Natural killer cell treated with Interleukin-12 subunit alpha and Interleukin-12 subunit beta and Interleukin-15 and Interleukin-18, amount 100 ng/mL, for 72 hours (primary cell): ENCODE measurements around the gene ZNF500. TPM values are rescaled to one million over a fixed set of nuclear protein-coding genes. Genes with fewer than 3 reads are reported as not detected.

ENCODE experiments used
- ATAC-seq, 2 donors: fragments of 150-1000 bp; cut with Tn5 transposase in 1 of 2; sonication (Bioruptor Pico), chemical (Tn5 transposase) in 1 of 2; 2 replicates each; pipeline ENCODE4 v1.10.0; 2021
- DNase-seq: peaks from one replicate; pipeline ENCODE4 v3.0.0; 2022; ENCODE audit warnings: low spot score
- H3K27ac Mint-ChIP-seq, 2 donors: 1 replicate in 1 of 2; 2 replicates in 1 of 2; pipeline ENCODE4 v1.8.0; 2022; ENCODE audit warnings: mixed read lengths in 2 of 2, mild to moderate bottlenecking in 1 of 2, moderate library complexity in 1 of 2
- H3K27me3 Mint-ChIP-seq, 2 donors: 1 replicate in 1 of 2; 2 replicates in 1 of 2; pipeline ENCODE4 v1.8.0; 2022; ENCODE audit warnings: mixed read lengths in 2 of 2
- H3K36me3 Mint-ChIP-seq: one replicate; pipeline ENCODE4 v1.8.0; 2022; ENCODE audit warnings: mixed read lengths
- H3K4me1 Mint-ChIP-seq, 2 donors: 1 replicate in 1 of 2; 2 replicates in 1 of 2; pipeline ENCODE4 v1.8.0; 2022; ENCODE audit warnings: low read depth in 2 of 2, mixed read lengths in 2 of 2, mild to moderate bottlenecking in 1 of 2
- H3K4me3 Mint-ChIP-seq: one replicate; pipeline ENCODE4 v1.8.0; 2022; ENCODE audit warnings: mixed read lengths
- H3K9me3 Mint-ChIP-seq: 2 replicates; pipeline ENCODE4 v1.8.0; 2022; ENCODE audit warnings: mixed read lengths
- total RNA-seq, 2 donors: library from RNA; stranded (reverse); gene quantifications; one replicate each; pipeline ENCODE4 v1.2.3, GENCODE V29; 2022

Gene ZNF500
- total RNA-seq, 2 donors from 2014 or later = 12.2 to 20.9 TPM

DNA sequence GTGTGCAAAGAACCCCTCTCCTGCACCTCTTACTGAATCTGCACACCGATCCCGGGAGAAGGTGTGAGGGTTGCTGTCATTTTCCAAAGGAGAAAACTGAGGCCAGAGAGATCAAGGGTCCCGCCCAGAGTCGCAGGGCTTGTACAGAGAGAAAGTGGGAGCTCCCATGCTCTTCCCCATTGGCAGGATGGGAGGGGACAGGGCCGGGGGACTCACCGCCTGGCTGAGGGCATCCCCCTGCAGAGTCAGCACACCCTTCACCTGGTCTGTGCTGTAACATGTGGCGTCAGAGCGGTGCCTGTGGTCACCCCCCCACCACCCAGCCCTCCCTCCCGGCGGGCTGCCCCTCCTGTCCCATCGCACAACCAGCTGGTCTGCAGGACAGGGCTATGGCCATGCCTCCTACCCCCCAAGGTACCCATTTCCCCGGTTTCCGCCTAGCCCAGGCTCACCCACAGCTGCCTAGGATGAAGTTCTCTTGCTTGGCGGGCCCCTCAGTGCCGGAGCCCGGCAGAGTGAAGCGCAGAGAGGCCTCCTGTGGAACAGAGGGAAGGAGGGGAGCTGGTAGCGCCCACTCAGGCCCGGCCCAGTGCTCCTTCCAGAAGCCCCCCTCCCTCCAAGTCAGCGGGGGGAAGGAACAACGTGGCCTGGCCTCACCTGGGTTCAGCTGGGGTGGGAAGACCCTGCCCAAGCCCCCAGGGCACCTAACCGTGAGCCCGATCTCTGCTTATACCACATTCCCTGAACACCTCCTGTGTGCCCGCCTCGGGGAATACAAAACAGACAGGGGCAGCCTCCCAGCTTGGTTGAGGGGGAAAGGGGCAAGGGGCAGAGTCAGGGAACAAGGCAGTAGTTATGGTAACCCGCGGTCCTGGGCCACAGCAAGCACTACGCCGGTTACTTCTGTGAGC, 34.3 kb upstream of the ZNF500 start:
- Mint-ChIP-seq H3K9me3 (no peaks in the 10 kb centered on the region), H3K4me3 (peak overlapping the region; percentile 79), H3K27ac (peak overlapping the region in 1 of 2 donors; percentile 58), H3K27me3 (no peaks in the 10 kb centered on the region), H3K36me3 (no peaks in the 10 kb centered on the region), H3K4me1 (peaks cover 0 to 8% of the 10 kb centered on the region in 2 donors)
- DNase-seq = peak; percentile 50
- ATAC-seq = no peak

DNA sequence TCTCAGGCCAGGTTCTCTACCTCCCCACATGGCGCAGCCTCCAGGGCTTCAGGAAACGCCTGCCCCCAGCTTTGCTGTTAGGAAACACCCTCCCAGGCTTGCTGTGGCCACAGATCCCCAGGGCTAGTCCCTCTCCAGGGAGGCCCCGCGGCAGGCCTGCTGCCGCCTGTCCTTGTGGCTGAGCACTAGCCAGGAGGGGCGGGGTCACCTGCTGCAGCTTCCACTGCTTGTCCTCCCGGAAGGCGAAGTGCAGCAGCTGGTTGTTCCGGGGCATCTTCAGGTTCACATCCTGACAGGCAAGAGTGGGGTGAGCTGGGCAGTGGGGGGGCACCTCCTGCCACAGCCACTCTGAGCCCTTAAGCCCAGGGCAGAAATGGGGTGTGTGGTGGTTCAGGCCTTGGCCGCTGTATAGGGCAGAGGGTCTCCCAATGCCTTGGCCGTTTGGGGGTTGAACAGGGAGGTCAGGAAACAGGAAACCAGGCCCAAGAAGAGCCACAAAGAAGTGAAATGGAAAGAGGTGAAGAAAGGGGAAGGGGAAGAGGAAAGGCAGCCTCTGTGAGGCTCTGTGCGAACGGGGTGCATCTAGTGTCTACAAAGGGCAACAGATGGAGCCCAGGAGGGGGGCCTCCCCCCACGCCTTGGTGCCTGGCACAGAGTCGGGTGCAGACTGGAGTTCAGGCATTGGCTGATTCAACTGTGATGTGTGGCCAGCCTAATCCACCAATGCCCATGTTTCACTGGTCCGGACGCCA, 33.5 kb upstream of the ZNF500 start:
- ATAC-seq = no peak
- Mint-ChIP-seq H3K4me3 (peak overlapping the region; percentile 73), H3K36me3 (no peaks in the 10 kb centered on the region), H3K27ac (peak overlapping the region in 1 of 2 donors; percentile 58), H3K9me3 (no peaks in the 10 kb centered on the region), H3K27me3 (no peaks in the 10 kb centered on the region), H3K4me1 (peaks cover 0 to 8% of the 10 kb centered on the region in 2 donors)
- peak; percentile 60 for DNase-seq

DNA sequence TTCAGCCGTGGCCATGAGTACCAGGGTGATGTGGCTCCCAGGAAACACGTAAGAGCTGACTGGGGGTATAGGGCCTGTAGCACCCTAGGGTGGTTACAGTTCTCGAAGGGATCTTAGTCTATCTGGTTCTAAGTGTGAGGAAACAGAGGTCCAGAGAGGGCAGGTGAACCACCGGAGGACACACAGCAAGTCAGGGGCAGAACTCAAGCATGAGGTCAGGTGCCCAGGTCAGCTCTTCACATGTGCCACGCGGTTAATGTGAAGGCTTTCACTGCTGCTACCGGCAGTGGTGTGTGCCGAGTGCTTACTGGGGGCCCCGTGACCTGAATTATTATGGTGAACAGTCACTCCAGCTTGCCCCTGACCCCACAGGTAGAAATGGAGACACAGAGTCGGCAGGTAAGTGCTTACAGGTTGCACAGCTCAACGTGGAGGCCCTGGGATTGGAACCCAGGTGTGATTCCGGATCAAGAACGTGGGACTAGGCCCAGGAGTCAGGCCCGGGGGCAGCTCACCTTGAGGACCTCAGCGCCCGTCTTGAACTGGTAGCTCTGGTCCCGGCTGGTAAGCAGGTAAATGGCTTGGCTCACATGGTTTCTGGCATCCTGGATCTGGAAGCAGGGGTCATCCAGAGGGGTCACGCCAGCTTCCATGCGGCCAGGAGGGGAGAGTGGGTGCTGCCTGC, 32.4 kb upstream of the ZNF500 start:
- ATAC-seq (no peak), DNase-seq (peak; percentile 41)
- H3K4me1 Mint-ChIP-seq = peaks cover 0 to 8% of the 10 kb centered on the region in 2 donors
- no peak overlapping the region for H3K4me3 Mint-ChIP-seq
- no peaks in the 10 kb centered on the region for H3K9me3 Mint-ChIP-seq
- no peaks in the 10 kb centered on the region for H3K36me3 Mint-ChIP-seq
- H3K27me3 Mint-ChIP-seq = no peaks in the 10 kb centered on the region
- H3K27ac Mint-ChIP-seq = no peak overlapping the region

DNA sequence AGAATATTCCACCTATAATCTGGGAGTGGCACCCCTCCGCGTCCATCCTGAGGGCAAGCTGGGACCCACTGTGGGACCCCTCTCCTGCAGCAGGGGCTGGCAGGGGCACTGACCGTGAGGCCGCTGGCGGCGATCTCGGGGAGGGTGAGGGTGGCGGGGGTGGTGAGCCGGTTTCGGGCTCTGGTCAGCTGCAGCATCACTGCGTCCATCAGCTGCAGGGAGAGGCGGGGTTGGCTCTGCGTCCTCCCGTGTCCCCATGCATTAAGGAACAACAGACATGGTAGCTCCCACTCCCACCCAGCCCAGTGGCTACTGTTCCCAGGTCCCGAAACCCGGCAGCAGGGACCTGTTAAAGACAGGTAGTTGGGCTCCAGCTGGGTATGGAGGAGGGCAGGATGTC, 31.5 kb upstream of the ZNF500 start:
- Mint-ChIP-seq H3K27me3 (no peaks in the 10 kb centered on the region), H3K9me3 (no peaks in the 10 kb centered on the region), H3K4me1 (peaks cover 0 to 3% of the 10 kb centered on the region in 2 donors), H3K4me3 (no peak overlapping the region), H3K27ac (no peak overlapping the region), H3K36me3 (no peaks in the 10 kb centered on the region)
- ATAC-seq (no peak), DNase-seq (peak; percentile 32)

DNA sequence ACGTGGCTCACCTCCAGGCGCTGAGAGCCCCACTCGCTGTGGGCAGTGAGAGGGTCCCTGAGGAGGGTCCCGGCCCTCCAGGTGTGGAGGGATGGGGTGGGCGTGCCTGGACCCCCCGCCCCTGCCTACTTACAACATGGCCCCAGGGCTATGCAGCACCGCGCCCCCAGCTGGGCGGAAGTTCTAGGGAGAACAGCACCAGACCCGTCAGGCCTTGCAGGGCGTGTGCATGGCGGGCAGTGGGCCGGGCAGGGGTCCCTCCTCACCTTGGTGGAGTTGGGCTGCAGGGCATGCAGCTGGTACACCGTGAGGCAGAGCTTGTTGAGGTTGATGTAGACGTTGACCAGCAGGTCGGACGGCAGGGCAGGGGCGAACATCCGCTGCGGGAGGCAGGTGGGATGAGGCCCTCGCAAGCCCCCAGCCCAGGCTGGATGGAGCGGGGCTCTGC, 30.9 kb upstream of the ZNF500 start:
- H3K36me3 Mint-ChIP-seq = no peaks in the 10 kb centered on the region
- H3K4me3 Mint-ChIP-seq = no peak overlapping the region
- ATAC-seq (no peak), DNase-seq (peak; percentile 56)
- no peaks in the 10 kb centered on the region for H3K9me3 Mint-ChIP-seq
- no peak overlapping the region for H3K27ac Mint-ChIP-seq
- H3K4me1 Mint-ChIP-seq = peaks cover 0 to 3% of the 10 kb centered on the region in 2 donors
- H3K27me3 Mint-ChIP-seq = no peaks in the 10 kb centered on the region

DNA sequence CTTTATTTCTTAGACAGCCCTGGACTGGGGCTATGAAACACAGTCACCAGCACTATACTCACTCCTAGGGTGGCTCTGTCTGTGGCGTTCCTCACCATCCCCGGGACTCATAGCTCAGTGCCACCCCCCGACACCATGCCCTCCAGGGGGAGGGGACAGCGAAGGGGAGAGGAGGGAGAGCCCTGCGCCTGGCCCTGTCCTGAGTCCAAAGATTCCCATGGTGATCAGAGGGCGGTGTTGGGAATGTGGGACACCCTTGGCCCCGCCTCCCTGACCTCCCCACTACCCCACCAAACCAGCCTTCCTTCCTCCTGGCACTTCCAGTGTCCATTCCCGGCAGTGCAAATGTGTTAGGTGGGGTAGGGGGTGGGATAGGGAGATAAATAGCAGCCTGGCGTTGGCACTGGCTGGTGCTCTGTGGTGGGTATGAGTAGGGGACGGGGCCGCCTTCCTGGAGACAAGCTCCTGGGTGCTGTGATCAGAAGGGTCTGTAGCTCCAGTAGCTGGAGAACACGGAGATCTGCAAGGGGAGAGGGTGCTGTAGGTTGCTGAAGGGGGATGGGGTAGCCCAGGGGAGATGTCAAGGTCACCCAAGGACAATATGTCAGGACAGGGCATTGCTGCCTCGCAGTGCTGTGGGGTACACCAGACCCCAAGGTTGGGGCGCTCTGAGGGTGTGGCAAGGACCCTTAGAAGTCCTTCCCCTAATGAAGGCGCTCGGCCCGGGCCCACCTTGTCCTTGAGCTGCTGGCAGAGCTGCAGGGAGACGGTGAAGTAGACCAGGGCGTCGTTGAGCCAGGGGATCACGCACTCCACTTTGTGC, 30.2 kb upstream of the ZNF500 start:
- Mint-ChIP-seq H3K27ac (no peak overlapping the region), H3K4me1 (peaks cover 0 to 3% of the 10 kb centered on the region in 2 donors), H3K4me3 (no peak overlapping the region), H3K36me3 (no peaks in the 10 kb centered on the region), H3K9me3 (no peaks in the 10 kb centered on the region), H3K27me3 (no peaks in the 10 kb centered on the region)
- DNase-seq (peak; percentile 46), ATAC-seq (no peak)

DNA sequence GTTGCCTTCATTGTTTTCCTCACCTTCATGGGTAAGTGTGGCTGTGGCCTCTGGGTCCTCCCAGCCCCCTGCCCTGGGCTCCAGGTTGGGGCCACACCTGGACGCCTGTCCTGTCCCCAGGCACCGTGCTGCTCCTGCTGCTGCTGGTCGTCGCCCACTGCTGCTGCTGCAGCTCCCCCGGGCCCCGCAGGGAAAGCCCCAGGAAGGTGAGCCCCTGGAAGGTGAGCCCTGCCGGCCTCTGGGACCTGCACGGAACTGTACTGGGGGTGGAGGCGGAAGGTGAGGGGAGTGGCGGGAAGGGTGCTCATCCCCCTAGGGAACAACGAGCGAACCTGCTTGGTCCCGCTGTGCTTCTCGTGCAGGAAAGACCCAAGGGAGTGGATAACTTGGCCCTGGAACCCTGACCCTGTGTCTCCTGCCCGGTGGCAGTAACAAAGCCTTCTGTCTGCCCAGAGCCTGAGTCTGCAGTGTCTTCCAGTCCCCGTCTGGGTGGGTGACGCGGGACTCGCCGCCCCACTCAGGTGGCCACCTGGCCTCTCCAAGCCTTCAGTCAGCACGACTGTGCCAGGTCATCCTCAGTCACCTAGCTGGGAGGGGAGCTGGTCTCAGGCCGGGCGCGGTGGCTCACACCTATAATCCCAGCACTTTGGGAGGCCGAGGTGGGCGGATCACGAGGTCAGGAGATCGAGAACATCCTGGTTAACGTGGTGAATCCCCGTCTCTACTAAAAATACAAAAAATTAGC, 29.0 kb upstream of the ZNF500 start:
- Mint-ChIP-seq H3K9me3 (no peaks in the 10 kb centered on the region), H3K27ac (no peak overlapping the region), H3K27me3 (no peaks in the 10 kb centered on the region), H3K4me3 (no peak overlapping the region), H3K4me1 (peaks cover 0 to 3% of the 10 kb centered on the region in 2 donors), H3K36me3 (no peaks in the 10 kb centered on the region)
- DNase-seq (peak; percentile 51), ATAC-seq (no peak)

DNA sequence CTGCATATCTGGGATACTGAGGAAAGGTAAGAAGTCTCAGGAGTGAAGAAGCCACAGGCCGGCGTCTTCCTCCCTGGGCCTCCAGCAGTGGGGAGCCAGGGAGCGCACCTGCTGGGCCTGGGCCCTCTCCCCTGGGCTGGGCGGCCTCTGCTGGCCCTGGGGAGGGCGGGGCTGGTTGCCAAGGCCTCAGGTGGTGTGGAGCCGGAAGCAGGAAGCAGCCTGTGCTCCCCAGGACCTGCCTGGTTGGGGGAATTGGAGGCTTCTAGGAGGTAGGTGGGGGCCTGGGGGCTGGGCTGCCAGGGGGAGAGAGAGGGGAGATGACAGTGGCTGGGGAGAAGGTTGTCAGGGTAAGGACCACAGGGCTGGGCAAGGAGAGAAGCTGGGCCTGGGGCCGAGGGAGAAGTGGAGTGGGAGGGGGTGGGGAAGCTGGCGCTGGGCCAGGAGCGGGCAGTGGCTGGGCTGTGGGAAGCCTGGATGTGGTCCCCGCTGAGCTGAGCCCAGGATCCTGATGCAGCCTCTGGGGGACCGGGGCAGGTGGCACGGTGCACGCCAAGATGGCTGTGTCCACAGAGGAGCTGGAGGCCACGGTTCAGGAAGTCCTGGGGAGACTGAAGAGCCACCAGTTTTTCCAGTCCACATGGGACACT, 28.3 kb upstream of the ZNF500 start, which contains the start of gene SMIM22:
Gene SMIM22 (plus strand): TSS at position 189 of the 647 bp plus-strand sequence. CDS start 366 bp downstream, at position 555.
- Mint-ChIP-seq H3K4me3 (no peak within 1 kb of the TSS), H3K27me3 (no peaks in the 10 kb centered on the region), H3K27ac (no peak within 1 kb of the TSS), H3K4me1 (no peaks in the 10 kb centered on the region), H3K36me3 (no peaks in the 10 kb centered on the region), H3K9me3 (no peaks in the 10 kb centered on the region)
- DNase-seq (peak; percentile 34), ATAC-seq (no peak)

DNA sequence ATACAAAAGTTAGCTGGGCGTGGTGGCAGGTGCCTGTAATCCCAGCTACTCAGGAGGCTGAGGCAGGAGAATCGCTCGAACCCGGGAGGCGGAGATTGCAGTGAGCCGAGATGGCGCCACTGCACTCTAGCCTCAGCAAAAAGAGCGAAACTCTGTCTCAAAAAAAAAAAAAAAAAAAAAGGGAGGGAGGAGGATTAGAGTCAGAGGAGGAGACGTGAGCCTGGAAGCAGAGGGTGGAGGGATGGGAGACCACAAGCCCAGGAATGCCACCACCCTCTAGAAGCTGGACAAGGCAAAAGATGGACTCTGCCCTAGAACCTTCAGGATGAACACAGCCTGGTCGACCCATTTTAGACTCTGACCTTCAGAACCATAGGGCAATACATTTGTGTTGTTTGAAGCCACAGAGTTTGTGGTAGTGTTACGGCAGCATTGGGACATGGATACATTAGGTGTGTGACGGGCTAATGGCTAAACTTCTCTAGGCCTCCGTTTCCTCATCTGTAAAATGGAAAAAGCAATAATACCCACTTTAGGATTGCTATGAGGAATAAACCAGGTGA, 26.1 kb upstream of the ZNF500 start:
- ATAC-seq = no peak
- Mint-ChIP-seq H3K27ac (no peak overlapping the region), H3K27me3 (no peaks in the 10 kb centered on the region), H3K4me1 (no peaks in the 10 kb centered on the region), H3K4me3 (no peak overlapping the region), H3K36me3 (no peaks in the 10 kb centered on the region), H3K9me3 (no peaks in the 10 kb centered on the region)
- peak; percentile 49 for DNase-seq

DNA sequence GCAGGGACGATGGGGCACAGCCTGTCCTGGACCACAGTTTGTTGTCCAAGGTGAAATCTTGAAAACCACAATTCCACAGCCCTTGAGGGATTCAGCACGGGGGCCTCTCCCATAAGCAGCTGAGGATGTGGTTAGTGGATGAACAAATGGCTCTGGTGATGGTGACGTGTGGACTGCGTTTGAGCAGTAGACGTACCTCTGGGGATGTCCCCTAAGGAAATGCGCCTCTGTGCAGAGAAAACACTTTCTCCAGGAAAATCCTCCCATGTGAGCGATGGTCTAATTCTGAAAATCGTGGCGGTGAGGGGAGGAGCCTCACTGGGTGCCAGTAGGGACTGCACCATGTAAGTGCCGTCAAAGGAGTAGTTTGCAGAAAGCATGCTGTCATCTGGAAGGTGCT, 23.9 kb upstream of the ZNF500 start:
- Mint-ChIP-seq H3K4me3 (no peak overlapping the region), H3K9me3 (no peaks in the 10 kb centered on the region), H3K27ac (no peak overlapping the region), H3K36me3 (no peaks in the 10 kb centered on the region), H3K4me1 (no peaks in the 10 kb centered on the region), H3K27me3 (no peaks in the 10 kb centered on the region)
- ATAC-seq (peak in 1 of 2 donors; percentile 14), DNase-seq (peak; percentile 51)

DNA sequence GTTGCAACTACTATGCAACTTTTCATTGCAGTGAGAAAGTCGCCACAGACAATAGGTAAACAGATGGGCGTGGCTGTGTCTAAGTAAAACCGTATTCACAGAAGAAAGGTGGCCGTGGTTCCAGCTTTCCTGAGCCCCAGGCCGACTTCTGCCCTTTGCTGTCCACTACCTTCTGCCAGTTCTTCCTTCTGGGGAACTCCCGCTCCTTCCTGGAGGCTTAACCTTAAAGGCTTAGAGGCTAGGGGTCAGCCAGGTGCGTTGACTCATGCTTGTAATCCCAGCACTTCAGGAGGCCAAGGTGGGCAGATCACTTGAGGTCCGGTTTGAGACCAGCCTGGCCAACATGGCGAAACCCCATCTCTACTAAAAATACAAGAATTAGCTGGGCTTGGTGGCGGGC, 23.3 kb upstream of the ZNF500 start:
- H3K27ac Mint-ChIP-seq = no peak overlapping the region
- no peaks in the 10 kb centered on the region for H3K4me1 Mint-ChIP-seq
- no peak overlapping the region for H3K4me3 Mint-ChIP-seq
- DNase-seq (no peak), ATAC-seq (no peak)
- H3K36me3 Mint-ChIP-seq = no peaks in the 10 kb centered on the region
- H3K9me3 Mint-ChIP-seq = no peaks in the 10 kb centered on the region
- H3K27me3 Mint-ChIP-seq = no peaks in the 10 kb centered on the region

DNA sequence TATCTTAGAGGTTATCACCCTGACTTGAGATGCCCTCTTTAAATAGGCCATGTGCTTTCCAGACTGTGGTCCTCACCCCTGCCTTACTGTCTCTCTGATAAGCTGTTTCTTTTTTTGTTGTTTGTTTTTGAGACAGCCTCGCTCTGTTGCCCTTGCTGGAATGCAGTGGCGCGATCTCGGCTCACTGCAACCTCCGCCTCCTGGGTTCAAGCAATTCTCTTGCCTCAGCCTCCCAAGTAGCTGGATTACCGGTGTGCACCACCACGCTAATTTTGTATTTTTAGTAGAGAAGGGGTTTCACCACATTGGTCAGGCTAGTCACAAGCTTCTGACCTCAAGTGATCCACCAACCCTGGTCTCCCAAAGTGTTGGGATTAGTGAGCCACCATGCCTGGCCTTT, 21.9 kb upstream of the ZNF500 start:
- H3K36me3 Mint-ChIP-seq = no peaks in the 10 kb centered on the region
- H3K4me1 Mint-ChIP-seq = no peaks in the 10 kb centered on the region
- no peak overlapping the region for H3K27ac Mint-ChIP-seq
- H3K27me3 Mint-ChIP-seq = no peaks in the 10 kb centered on the region
- DNase-seq = no peak
- ATAC-seq = no peak
- no peak overlapping the region for H3K4me3 Mint-ChIP-seq
- H3K9me3 Mint-ChIP-seq = no peaks in the 10 kb centered on the region
